HL-60/S4 treated with retinoic acid at 250 ng/mL for 4 days and 3 days (cell line): ENCODE results near the gene MYOM3.

Source experiments
- in situ Hi-C: fragments of 300-500 bp; cut with MboI; formaldehyde crosslinking; loops from 2 replicates; pipeline ENCODE4 v1.7.0; 2022; ENCODE audit warnings: low sequenced_read_pairs

MYOM3 gene

DNA sequence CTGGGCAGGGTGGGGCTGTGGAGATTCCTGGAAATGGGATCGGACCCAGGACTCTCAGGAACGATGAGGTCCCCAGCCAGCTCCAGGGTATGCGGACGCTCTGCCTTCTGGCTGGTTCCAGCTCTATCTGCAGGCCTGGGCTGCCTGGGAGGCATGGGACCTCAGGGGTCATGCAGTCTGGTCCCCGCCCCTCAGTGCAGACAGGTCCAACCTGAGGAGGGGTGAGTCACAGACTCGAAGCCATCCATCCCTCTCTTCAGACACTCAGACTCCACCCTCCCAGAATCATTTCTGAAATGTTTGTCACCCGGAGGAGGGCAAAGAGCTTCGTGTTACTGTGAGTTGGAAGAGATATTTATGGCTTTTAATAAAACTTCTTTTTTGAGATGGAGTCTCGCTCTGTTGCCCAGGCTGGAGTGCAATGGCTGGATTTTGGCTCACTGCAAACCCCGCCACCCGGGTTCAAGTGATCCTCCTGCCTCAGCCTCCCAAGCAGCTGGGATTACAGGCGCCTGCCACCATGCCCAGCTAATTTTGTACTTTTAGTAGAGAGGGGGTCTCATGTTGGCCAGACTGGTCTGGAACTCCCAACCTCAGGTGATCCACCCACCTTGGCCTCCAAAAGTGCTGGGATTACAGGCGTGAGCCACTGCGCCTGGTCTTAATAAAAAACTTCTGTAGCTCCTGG, 5.9 kb upstream of the MYOM3 start:
- in situ Hi-C loops, result no loop called here

DNA sequence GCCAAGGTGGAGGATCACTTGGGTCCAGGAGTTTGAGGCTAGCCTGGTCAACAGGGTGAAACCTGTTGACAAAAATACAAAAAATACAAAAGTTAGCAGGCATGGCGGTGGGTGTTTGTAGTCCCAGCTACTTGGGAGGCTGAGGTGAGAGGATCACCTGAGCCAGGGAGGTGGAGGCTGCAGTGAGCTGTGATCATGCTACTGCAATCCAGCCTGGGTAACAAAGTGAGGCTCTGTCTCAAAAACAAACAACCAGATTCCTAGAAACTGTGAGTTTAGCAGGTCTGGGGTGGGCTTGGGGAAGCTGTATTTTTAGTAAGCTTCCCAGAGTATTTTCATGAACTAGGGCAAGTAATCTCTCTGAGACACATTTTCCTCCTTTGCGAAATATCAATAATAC, 5.2 kb upstream of the MYOM3 start:
- in situ Hi-C loops, result no loop called here

DNA sequence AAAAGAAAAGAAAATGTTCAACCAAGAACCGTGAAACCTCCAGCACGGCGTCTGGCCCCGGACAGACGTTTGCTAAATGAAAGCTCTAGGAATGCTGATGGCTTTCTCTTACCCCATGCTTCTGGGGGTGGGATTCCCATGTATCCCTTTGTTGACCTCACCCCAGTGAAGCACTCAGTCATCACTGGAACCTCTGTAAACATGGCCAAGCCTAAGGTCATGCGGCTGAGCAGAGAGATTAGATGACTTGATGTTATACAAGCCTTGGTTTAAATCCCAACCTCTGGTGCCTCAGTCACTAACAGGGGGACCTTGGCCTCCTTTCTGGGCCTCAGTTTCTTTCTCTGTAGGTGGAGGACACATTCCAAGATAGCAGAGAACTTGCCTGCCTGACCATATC, 2.8 kb upstream of the MYOM3 start:
- in situ Hi-C loops, result no loop called here

DNA sequence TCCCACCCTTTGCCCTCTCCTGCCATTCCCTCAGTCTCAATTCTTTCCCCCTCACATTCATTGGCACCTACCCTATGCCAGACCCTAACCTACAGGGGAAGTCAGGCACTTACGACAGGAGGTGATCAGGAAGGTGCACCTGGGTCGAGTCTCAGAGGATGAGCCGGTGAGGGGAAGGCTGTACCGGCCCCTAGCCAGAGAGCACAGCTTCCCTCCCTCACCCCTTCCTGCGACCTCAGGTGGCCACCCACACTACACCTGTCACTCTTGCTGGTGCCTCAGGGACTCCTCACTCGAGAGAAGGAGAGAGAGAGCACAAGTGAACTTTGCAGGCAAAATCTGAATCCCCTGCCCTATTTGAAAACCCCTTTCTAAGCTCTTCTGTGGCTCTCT, 1.7 kb upstream of the MYOM3 start:
- in situ Hi-C loops, result no loop called here

DNA sequence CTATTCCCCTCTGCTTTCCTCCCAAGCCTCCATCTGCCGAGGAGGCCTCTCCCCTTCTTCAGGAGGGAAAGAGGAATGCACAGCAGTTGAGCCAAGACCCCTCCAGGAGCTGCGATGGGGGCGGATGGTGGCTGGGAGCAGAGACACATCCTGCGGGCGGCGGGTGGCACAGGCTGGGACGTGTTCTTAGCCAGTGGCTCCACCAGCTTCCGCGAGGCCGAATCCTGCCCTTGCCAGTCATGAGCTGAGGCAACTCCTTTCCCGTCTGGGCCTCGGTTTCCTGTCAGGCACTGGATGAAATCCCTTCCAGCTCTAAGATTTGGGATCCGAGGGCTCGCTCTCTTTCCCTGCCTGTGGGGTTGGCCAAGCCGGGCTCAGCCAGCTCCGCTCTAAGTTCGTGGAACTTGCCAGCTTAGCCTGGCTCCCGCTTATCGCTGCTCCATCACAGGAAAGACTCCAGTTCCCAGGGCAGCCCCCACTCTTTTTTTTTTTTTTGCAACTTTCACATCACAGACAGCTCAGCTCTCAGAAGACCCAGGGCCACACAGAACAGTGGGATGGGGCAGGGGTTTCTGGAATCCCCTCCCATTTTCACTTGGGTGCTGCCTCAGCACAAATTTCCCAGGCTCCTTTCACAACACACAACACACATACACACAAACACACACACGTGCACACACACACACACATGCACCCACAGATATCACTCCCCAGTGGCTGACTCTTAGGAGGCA, 506 bp downstream of the MYOM3 start:
- in situ Hi-C loops, result no loop called here

DNA sequence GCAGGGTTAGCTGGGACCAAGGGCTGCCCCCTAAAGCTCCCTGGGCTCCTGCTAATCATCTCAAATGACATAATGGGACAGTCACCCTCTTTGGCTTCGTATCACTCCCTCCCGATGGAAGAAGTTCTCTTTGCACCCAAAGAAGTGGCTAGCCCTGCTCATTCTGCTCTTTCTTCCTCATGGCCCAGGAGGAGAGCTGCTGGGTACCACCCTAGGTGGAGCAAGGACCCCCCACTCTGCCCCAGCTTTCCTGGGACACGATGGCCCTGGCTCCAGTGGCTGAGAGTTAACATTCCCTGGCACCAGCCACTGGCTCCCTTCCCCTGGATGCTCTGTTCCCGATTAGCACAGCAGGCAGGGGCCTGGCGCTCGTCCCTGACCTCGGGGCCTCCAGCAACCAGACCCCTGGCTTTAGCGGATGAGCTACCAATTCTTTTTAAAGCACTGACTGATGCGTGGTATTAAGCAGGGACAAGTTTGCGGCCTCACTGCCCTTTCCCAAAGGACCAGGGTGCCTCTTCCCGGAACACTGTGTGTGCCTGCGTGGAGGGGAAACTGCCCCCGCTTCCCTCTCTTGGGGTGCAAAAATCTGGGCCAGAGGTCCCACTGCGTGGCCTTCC, 1.2 kb downstream of the MYOM3 start:
- in situ Hi-C loops, result no loop called here

DNA sequence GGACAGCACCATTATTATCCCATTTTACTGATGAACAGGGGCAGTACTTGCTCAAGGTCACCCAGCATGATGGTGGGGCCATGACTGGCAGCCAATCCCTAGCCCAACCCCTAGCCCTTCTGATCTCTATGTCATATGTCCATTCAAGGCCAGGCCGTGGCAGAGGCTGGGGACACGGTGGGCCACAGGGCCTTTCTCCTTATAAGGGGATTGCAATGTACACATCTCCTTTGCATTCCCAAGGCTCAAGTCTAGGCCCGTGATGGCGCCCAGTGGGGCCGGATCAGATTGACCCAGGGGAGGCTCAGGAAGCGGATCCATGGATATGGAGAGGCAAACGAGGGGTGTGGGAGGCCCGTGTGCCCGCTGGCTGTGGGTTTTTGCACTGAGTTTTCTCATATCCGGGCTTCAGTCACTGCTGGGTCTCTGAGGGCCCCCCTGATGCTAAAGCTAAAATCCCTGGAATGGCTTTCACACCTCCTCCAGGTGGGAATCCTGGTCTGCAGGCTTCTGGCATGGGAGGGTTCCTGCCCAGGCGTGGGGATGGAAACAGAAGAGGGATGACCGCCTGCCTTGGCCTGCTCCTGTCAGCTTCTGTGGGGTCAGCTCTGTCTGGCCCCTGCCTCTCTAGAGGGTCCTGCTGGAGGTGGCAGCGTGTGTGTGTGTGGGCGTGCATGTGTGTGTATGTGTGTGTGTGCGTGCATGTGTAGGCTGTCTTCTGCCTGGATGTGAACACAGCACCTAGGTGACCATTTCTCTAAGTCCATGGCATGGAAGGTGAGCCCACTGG, 2.1 kb downstream of the MYOM3 start:
- in situ Hi-C loops, result no loop called here

DNA sequence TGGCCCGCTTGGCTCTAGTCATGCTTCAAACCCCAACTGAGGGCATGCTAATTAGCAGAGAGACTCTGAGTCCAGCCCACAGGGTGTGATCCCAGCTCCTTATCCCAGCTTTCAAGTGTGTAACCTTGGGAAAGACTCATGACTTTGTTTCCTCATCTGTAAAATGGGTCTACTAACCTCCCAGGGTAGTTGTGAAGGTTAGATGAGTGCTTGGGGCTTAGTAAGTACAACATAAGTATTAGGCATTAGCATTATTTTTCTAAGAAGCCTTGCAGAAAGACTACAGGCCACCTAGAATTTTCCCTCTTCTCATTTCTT, 2.8 kb downstream of the MYOM3 start:
- in situ Hi-C loops, result no loop called here

DNA sequence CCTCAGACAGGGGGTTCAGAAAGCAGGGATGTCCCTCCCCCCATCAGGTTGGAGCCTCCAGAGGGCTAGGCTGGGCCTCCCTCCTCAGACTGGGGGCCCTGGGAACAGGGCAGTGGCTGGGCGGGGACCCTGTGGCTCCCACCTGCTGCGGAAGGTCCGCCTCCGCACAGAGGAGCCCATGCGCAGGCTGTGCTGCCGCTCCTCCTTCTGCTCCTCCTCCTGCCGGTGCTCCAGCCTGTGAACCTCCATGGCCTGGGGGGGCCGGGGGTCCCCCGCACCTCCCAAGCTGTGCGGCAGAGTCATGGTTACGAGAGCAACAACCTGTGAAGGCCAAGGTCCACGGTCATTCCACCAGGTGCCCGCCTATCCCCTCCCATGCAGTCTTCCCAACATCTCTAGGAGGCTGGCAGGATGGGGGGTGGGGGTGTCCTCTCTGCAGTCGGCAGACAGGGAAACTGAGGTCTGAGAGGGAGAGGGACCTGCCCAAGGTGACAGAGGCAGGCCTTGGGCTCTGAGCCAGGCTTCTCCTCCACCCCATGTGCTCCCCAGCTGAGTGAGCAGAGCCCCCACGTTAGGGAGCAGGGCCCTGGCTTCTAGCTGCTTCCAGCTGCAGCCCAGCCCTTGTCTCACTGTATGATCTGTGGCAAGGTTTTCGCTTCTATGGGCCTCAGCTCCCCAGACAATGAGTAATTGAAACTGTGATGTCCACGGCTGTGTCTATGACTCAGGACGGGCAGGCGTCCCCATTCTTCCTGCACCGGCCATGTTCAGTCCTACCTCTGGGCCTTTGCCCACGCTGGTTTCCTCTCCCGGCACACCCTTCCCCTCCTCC, 3.4 kb downstream of the MYOM3 start:
- in situ Hi-C loops, result no loop called here

DNA sequence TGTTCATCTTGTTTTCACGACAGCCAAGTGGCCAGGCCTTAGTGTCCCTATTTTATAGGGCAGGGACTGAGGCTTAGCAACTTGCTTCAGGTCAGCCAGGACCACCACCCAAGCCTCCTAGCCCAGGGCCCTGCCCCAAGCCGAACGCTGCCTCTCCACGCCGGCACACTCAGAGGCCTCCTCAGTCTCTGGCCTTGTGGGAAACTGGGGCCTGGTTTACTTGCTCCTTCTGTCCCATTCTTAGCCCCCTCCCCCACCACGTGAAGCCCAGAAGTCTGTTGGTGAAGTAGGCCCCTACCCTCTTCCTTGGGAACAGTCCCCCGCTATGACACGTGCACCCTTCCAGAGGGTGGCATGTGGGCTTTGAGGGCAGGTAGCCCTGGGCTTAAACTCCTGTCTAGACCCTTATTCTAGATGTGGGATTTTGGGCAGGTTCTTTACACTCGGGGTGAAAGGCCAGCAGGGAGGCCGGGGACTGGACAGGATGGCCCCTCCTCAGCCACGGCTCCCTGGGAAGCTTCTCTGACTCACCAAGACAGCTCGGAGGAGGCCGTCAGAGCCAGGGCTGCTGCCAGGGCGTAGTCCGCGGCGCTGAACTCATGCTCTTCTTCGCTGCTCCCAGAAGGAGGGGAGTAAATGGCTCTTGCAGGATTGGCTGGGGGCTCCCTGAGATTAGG, 4.3 kb downstream of the MYOM3 start:
- in situ Hi-C loops, result no loop called here

DNA sequence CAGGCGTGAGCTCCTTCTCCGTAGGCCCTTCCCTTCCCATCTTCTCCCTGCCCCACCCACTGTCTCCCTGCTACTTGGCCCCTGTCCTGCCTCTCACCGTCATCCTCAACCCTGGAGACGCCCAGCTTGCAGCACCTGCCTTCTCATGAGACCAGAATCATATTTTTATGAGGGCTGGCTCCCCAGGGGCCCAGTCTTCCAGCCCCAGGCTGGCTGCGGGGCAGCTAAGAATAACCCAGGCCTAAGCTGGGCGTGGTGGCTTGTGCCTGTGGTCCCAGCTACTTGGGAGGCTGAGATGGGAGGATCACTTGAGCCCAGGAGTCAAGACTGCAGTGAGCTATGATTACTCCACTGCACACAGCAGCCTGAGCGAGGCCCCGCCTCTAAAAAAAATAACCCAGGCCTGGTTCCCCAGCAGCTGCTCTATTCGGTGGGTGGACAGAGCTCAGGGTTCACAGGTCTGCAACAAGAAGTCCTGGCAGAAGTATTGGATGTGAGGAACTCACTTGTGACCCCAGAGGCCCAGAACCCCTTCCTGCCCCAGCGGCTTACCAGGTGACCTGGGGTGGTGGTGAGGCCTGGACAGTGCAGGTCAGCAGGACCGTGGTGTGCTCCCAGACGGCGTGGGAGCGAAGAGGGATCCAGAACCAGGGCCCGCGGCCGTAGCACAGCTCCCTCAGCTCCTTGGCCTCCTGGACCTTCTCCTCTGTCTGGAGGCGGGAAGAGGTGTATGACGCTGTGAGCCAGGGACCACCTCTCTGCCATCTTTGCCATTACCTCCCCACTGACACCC, 6.4 kb downstream of the MYOM3 start:
- in situ Hi-C loops, result no loop called here

DNA sequence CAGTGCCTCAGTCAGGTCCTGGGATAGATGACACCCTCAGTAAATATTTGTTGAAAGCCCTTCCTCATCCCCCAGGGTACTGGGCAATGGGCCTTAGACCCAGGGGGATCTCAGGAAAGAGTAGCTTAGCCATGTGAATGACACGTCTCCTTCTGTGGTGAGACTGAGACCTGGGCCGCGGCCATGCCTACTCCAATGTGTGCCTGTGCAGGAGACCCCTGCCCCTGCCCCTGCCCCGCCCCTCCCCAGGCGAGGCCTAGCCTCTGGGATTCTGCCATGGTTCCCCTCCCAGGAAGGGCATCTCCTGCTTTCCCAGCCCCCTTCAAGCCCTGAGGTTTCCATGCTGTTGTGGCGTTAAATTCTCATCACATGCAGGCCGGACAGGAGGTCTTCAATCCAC, 7.1 kb downstream of the MYOM3 start:
- in situ Hi-C loops, result no loop called here

DNA sequence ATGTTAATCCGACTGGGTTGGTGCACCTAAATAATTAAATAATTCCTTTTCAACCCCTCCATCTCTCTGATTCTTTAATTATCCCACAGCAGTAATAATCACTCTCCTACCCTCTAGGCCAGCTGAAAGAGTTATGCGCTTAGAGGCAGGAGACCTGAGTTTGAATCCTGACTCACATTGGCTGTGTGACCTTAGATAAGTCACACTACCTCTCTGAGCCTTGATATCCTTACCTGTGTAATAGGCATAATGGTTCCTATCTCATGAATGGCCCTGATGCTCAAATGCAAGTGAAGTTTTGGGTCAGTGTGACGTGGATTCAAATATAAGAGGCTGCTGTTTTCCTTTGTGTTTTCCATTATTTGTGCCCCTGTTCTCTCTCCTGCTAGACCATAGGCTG, 8.1 kb downstream of the MYOM3 start:
- in situ Hi-C loops, result no loop called here

DNA sequence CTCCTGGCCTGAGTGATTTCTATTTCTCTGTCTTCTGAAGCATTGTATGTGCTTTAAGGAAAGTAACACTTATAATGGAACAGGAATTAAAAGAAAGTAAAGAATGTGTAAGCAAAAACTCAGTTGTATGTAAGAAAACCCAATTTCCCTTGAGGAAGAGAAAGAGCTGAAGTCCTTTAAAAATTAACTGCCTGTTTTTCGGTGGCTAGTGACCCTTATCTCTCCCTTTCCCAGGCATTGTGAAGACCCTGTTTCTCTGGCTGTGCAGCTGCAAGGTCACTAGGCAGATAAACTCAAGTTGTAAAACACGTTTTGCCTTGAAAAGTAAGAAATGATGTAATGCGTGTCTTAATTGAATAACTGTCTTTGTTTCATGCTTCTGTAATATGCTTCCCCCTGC, 8.5 kb downstream of the MYOM3 start:
- in situ Hi-C loops, result no loop called here

DNA sequence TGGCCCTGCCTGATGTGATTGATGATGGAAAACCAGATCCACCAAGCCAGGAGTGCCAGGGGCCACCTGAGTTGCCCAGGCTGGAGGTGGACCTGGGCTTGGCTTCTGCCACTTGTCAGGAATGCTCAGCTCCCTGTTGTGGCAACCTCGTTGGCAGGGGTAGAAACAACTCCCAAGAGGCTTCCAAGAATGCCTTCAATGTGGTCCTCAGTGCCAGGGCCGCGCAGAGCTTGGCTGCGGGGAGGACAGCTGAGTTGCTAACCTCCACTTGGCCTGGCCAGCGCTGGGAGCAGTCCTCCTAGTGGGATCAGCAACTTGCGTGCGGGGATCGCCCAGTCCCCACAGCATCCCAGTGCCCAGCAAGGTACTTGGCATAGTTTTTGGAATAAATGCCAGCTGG, 9.0 kb downstream of the MYOM3 start:
- in situ Hi-C loops, result no loop called here

DNA sequence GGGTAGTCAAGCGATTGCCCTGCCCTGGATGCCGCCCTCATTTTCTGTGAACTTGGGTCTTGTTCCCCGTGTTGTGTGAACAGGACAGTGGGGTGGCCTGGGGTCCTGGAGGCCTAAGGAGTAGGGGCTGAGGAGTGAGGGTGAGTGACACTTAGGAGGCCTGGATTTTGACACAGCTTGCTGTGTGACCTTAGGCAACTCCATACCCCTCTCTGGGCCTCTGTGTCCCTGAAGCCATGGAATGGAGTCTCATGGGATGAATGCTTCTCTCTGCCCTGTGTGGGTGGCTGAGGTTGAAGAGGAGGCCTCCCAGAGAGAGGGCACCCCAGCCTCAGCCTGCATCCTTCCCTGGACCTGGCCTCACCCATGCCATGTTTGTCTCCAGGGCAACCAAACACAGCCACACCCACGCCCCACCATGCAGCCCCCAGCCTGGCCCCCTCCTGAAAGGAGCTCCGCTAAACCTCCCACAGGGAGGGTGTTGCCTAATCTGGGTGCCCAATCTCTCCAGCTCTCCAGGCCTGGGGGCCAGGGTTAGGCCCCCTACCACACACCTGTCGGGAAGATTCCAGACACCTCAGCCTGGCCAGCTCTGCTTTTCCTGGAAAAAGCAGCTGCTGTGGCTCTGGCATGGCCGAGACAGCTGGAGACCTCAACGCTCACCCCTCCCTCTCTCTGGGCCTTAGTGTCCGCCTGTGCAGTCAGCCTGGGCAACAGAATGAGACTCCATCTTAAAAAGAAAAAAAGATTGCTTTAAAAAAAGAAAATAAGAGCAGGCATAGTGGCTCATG, 9.9 kb downstream of the MYOM3 start:
- in situ Hi-C loops, result no loop called here

DNA sequence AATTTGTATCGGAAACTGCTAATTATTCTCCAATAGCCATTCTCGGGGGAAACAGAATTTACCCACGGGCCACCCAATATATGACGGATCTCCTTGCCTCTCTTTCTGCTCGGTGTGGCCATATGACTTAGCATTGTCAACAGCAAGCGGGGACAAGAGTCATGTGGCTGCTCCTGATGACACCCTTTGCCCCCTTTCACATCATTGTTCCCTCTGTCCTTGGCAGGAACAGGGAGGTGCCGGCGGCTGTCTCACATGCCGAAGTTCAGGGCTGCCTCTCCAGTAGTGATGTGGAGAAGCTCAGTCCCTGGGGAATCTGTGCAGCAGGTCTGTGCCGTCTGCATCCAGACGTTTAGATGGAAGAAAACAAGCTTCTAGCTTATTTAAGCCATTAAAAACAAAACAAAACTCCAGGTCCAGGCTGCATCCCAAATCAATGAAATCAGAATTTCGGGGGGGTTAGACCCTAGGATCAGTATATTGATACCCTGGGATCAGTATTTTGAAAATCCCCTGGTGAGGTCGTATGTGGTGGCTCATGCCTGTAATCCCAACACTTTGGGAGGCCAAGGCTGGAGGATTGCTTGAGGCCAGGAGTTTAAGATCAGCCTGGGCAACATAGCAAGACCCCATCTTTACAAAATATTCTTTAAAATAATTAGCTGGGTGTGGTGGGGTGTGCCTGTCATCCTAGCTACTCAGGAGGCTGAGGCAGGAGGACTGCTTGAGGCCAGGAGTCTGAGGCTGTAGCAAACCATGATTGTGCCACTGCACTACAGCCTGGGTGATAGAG, 10.8 kb downstream of the MYOM3 start:
- in situ Hi-C loops, result no loop called here
